GM19240 (cell line): ENCODE measurements around the gene CCR4.
"Not testable (repeated sequence)": the region's sequence is repeated elsewhere in the genome, so short reads cannot be mapped to it uniquely, and the experiment has no call there.

ENCODE experiments used
- DNase-seq: peaks from one replicate; pipeline ENCODE4 v3.0.0; 2011; ENCODE audit warnings: low spot score; ENCODE audit not compliant: insufficient read length

Gene CCR4

GRCh38 chr3:32951410-32951811 is at the start of gene CCR4:
CCR4 (plus strand) TSS chr3:32951644; CDS start chr3:32953423, 1,779 bp downstream.
- DNase-seq = no peak

- DNase-seq = not testable (repeated sequence)
Measured at GRCh38 chr3:32902887-32903371, 48.5 kb upstream of the CCR4 start.

- no peak for DNase-seq
Measured at GRCh38 chr3:32903953-32904352, 47.5 kb upstream of the CCR4 start.

DNA sequence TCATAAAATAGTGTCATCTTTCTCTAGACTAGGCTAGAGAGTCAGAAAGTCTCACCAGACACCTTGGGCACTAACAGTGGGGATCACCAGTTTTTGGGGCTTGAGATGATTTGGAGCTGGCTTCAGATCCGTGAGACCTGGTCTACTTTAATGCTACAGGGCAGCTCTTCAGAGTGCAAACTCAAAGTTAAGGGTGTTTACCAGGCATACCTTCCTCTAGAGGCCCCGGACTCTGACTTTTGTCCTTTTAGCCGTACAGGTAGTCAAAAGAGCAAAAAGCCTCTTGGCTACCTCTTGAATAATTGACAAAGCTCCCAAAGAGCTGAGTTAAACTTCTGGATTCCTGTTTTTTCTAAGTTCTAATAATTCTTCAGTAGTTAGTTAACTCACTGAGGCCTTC is 41.4 kb upstream of the CCR4 start:
- no peak for DNase-seq

- DNase-seq = no peak
Measured at GRCh38 chr3:32910954-32911353, 40.5 kb upstream of the CCR4 start.

GRCh38 chr3:32912046-32912445 is 39.4 kb upstream of the CCR4 start:
- DNase-seq = no peak

- no peak for DNase-seq
Measured at GRCh38 chr3:32913790-32914446, 37.5 kb upstream of the CCR4 start.

DNA sequence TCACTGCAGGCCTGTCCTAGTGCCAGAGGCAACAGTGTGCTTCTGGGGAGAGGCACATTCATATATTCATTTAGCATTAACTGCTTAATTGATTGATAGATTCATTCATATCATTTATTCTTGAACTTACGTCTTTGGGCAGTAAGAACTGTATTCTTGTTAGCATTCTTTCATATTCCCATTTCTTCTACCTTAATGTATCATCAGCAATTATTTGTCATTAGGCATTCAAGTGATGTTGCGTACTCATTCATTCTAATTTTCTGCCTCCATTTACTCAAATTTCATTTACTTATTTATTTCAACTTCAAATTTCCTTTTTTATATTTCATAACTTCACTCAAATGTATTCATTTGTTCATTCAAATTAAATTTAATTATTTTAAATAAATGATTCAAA is 31.5 kb upstream of the CCR4 start:
- DNase-seq = no peak

DNA sequence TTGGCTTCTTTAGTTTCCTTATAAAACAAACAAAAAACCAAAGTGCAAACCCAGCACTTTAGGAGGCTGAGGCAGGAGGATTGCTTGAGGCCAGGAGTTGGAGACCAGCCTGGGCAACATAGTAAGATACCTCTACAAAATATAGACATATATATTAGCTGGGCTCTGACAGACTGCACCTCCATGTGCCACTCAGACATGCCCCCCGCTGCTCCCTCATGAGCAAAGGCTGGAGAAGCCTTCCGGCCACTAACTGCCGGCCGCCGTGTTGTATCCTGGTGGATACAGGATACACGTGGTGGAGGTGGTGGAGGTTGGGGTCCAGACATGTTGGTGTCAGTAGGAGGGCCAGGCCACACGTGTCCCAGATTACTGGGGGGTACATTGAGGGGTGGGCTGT is 29.4 kb upstream of the CCR4 start:
- DNase-seq = no peak

DNA sequence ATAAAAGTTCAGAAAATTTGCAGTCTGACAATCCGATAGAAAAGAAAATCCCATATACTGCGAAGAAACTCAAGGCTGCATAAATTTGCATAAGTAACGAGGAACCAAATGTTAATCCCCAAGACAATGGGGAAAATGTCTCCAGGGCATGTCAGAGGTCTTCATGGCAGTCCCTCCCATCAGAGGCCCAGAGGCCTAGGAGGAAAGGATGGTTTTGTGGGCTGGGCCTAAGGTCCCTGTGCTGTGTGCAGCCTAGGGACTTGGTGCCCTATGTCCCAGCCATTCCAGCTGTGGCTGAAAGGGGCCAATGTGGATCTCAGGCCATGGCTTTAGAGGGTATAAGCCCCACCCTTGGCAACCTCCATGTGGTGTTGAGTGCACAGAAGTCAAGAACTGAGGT is 21.3 kb upstream of the CCR4 start:
- DNase-seq = no peak

- DNase-seq = not testable (repeated sequence)
Measured at GRCh38 chr3:32931273-32931672, 20.2 kb upstream of the CCR4 start.

DNA sequence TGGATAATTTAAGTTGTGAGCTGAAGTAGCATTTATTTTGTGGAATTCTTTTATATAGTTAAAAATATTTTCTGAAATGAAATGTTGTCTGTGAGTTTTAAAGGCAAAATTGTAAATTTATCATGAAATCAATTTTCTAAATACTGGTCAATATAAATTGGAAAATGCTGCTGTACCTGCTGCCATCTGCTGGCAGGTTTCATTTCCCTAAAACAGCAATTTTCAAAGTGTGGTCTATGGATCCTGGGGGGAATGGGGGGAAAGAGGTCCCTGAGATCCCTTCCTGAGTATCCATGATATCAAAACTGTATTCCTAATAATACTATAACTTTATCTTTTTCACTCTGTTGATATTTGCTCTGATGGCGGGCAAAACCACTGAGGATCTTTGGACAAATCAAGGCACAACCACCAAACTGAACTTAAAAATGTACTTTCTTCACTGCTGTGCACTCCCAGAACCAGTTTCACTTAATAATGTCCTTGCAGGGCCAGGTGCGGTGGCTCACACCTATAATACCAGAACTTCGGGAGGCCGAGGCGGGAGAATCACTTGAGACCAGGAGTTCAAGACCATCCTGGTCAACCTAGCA is 17.2 kb upstream of the CCR4 start:
- no peak for DNase-seq

DNA sequence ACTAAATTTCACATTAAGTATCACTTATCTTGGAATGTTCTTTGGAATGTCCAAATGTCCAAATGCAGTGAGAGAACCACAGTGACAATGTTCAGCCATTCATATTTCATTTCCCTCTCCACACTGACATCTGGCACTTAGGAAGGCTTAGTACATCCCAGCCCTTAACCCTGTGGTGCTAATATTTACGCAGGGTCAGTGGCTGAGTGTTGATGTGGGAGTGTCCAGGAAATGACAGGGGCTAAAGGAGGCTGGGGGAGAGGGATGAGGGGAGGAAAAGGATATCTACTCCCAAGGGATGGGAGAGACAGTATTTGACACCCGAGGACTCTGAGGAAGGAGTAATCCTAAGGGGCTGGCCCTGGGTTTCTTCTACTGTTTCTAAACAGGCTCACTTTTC is 14.1 kb upstream of the CCR4 start:
- no peak for DNase-seq

DNA sequence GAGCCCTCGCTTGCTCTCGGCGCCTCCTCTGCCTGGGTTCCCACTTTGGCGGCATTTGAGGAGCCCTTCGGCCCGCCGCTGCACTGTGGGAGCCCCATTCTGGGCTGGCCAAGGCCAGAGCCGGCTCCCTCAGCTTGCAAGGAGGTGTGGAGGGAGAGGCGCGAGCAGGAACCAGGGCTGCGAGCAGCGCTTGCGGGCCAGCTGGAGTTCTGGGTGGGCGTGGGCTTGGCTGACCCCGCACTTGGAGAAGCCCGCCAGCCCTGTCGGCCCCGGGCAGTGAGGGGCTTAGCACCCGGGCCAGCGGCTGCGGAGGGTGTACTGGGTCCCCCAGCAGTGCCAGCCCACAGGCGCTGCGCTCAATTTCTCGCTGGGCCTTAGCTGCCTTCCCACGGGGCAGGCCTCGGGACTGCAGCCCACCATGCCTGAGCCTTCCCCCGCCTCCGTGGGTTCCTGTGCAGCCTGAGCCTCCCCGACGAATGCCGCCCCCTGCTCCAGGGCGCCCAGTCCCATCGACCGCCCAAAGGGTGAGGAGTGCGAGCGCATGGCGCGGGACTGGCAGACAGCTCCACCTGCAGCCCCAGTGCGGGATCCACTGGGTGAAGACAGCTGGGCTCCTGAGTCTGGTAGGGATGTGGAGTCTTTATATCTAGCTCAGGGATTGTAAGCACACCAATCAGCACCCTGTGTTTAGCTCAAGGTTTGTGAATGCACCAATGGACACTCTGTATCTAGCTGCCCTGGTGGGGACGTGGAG is 11.7 kb upstream of the CCR4 start:
- not testable (repeated sequence) for DNase-seq

GRCh38 chr3:32940726-32941125 is 10.7 kb upstream of the CCR4 start:
- no peak for DNase-seq

- DNase-seq = no peak
Measured at GRCh38 chr3:32945136-32945535, 6.3 kb upstream of the CCR4 start.

DNA sequence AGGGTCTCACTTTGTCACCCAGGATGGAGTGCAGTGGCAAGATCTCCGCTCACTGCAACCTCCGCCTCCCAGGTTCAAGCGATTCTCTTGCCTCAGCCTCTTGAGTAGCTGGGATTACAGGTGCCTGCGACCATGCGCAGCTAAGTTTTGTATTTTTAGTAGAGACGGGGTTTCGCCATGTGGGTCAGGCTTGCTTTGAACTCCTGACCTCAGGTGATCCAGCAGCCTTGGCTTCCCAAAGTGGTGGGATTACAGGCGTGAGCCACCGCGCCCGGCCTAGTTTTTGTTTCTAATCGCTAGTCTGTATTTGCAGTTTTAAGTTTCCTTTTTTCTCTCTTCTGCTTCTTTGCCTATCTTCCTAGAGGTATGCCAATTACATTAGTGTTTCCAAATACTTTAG is 5.8 kb upstream of the CCR4 start:
- DNase-seq = not testable (repeated sequence)

DNA sequence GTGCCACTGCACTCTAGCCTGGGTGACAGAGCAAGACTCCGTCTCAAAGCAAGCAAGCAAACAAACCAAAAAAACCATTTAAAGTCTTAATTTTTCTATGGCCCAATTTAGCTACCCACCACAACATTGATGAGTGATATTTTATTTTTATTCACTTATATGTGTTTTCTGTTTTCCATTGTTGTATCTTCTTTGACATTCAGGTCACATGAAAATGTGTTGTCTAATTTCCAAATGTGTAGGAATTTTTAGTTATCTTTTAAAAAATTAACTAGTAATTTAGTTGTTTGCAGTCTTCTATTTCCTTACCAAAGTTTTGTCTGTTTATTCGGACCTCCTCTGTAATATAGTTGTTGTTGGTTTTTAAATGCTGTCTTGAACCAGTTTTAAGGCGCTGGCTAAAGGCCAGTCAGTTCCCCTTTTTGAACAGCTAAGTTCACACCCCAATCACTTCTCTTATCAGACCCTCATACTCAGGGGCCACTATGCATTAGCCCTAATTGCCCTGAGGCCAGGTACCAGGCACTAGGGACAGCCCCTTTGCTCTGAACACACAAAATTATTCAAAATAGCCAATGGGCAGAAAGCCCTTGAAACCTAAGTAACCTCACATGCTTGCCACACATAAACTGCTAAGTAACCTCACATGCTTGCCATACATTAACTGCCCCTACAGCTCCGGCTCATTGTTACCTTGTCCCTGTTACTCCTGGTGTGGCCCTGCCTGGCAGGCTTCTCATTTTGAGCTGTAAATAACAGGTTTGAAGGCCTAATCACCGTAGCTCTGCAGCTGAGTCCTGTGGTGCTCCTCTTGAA is 4.3 kb upstream of the CCR4 start:
- no peak for DNase-seq

DNA sequence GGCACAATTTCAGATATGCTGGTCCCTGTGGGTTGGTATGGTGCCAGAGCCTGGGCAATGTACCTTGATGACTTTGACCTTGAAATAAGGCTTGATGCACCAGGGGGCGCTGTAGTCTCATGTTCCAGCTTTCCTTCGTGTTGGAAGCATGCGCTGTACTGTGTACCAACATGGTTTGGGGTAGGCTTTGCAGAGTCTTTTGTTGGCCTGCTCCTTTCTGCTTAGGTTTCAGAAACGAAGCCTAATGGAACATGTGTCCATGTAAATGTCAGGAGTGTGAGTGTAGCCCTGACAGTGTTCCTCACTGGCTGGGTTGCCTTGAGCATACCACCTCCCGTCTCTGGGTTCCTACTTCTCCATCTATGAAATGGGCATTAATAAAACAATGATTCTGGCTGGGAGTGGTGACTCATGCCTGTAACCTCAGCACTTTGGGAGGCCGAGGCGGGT is 3.6 kb upstream of the CCR4 start:
- no peak for DNase-seq

- DNase-seq = no peak
Measured at GRCh38 chr3:32948625-32949445, 2.6 kb upstream of the CCR4 start.

GRCh38 chr3:32950516-32950915 is 928 bp upstream of the CCR4 start:
- DNase-seq = no peak
